Keratinocyte (primary cell): ENCODE data around the gene INPP5A. TPM values are rescaled to one million over a fixed set of nuclear protein-coding genes. Genes with fewer than 3 reads are reported as not detected.

Experiments
- DNase-seq: peaks from one replicate; pipeline ENCODE4 v3.0.0-alpha.2; 2011; ENCODE audit warnings: low read depth, missing footprints, low spot score
- FAIRE-seq: peaks from 2 replicates; lab custom pipeline; 2011; peaks lifted over from hg19 to GRCh38; lab: Jason Lieb, UNC
- H2AFZ ChIP-seq: 2 replicates; pipeline ENCODE4 v1.6.0; 2012; ENCODE audit warnings: low read length, control low read depth, inconsistent platforms; ENCODE audit not compliant: control insufficient read depth
- H3K27ac ChIP-seq: 2 replicates; pipeline ENCODE4 v1.5.1; 2011; ENCODE audit warnings: low read length; ENCODE audit not compliant: control insufficient read depth, insufficient read depth
- H3K27me3 ChIP-seq: 3 replicates; pipeline ENCODE4 v1.6.0; 2011; ENCODE audit warnings: low read length; ENCODE audit not compliant: control insufficient read depth, insufficient read depth; ENCODE audit errors: extremely low read depth
- H3K36me3 ChIP-seq, 2 experiments: 2 replicates in 1 of 2; 3 replicates in 1 of 2; pipeline ENCODE4 v1.5.1; 2011; ENCODE audit warnings: low read length in 2 of 2, mild to moderate bottlenecking in 1 of 2; ENCODE audit not compliant: control insufficient read depth in 2 of 2, insufficient read depth in 2 of 2; ENCODE audit errors: extremely low read depth in 1 of 2
- H3K4me1 ChIP-seq: 3 replicates; pipeline ENCODE4 v1.5.1; 2011; ENCODE audit warnings: low read length; ENCODE audit not compliant: control insufficient read depth, insufficient read depth; ENCODE audit errors: extremely low read depth
- H3K4me2 ChIP-seq: 3 replicates; pipeline ENCODE4 v1.6.0; 2011; ENCODE audit warnings: low read depth, low read length; ENCODE audit not compliant: control insufficient read depth, insufficient read depth; ENCODE audit errors: extremely low read depth
- H3K4me3 ChIP-seq, 3 experiments: fragments of 200-600 bp in 1 of 3; sonication (generic) in 1 of 3; 2 replicates in 2 of 3; 3 replicates in 1 of 3; pipeline ENCODE4 v1.5.1; 2011 to 2016; ENCODE audit warnings: low read length in 3 of 3, mild to moderate bottlenecking in 3 of 3, control low read depth in 2 of 3, inconsistent platforms in 1 of 3, low read depth in 1 of 3, mixed read lengths in 1 of 3, mixed run types in 1 of 3, moderate library complexity in 1 of 3; ENCODE audit not compliant: control insufficient read depth in 2 of 3, insufficient read depth in 2 of 3; ENCODE audit errors: extremely low read depth in 1 of 3
- H3K79me2 ChIP-seq: 2 replicates; pipeline ENCODE4 v1.6.0; 2012; ENCODE audit warnings: low read length; ENCODE audit not compliant: control insufficient read depth, insufficient read depth
- H3K9ac ChIP-seq: 3 replicates; pipeline ENCODE4 v1.6.0; 2011; ENCODE audit warnings: low read length; ENCODE audit not compliant: control insufficient read depth, insufficient read depth; ENCODE audit errors: extremely low read depth
- H3K9me1 ChIP-seq: 3 replicates; pipeline ENCODE4 v1.6.0; 2011; ENCODE audit warnings: low read length; ENCODE audit not compliant: control insufficient read depth, insufficient read depth; ENCODE audit errors: extremely low read depth
- H3K9me3 ChIP-seq: 2 replicates; pipeline ENCODE4 v1.5.1; 2012; ENCODE audit warnings: low read depth, low read length; ENCODE audit not compliant: control insufficient read depth
- H4K20me1 ChIP-seq: 3 replicates; pipeline ENCODE4 v1.6.0; 2011; ENCODE audit warnings: low read length; ENCODE audit not compliant: control insufficient read depth, insufficient read depth; ENCODE audit errors: extremely low read depth
- CTCF ChIP-seq, 3 experiments: IDR thresholded peaks in 1 of 3; conservative IDR thresholded peaks in 1 of 3; optimal IDR thresholded peaks in 1 of 3; 2 replicates in 2 of 3; 3 replicates in 1 of 3; pipeline versions ENCODE3 to v1.5.1; 2011; ENCODE audit warnings: low read length in 3 of 3, mild to moderate bottlenecking in 3 of 3, moderate library complexity in 2 of 3, control low read depth in 1 of 3, inconsistent platforms in 1 of 3; ENCODE audit not compliant: insufficient read depth in 2 of 3; ENCODE audit errors: extremely low read depth in 1 of 3
- EZH2 ChIP-seq: IDR thresholded peaks from one replicate; pipeline ENCODE4 v1.6.1; 2012; ENCODE audit warnings: inconsistent platforms, mild to moderate bottlenecking, low read length, moderate library complexity
- dilution Hi-C: fragments of 300-500 bp; cut with MboI; formaldehyde crosslinking; loops from one replicate; pipeline ENCODE4 v1.7.0; 2020; ENCODE audit warnings: low sequenced_read_pairs; ENCODE audit not compliant: extremely low pct_ligation_motif_present
- polyA plus RNA-seq, 5 experiments: library from polyadenylated mRNA; depleted of rRNA in 3 of 5; stranded (reverse) in 3 of 5; stranded (forward) in 1 of 5; unstranded in 1 of 5; fragments of >200 nt; gene quantifications; 1 replicate in 1 of 5; 2 replicates in 3 of 5; 3 replicates in 1 of 5; pipeline versions ENCODE4 v1.2.1 to v1.2.3, GENCODE V29; 2011 to 2012; ENCODE audit warnings: missing spikeins in 2 of 5, low read depth in 1 of 5, low replicate concordance in 1 of 5

INPP5A gene
- polyA plus RNA-seq, 1 donor (not counting 4 experiments of a cell fraction or from before 2014, with no cell fraction given): 11.2 TPM

DNA sequence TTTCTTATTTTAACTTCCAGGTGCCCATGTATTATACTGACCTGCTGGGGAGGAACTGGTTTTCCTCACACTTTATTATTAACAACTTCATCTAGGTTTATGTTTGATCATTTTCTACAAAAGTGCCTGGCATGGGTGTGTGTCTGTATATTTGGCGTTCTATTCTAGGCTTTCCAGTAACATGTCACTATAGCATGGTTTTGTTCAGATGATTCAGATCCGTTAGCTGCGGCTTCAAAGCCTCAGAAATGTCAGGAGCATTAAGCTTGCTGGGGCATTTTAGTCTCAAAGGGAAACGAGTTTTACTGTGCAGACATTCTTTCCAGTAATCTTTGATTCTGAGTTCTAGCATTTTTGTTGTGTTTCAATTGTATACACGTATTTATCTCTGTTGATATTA, 2.3 kb downstream of the INPP5A start:
- DNase-seq (no peak), FAIRE-seq (no peak)
- Histone ChIP-seq H3K4me3 (no peak overlapping the region), H3K9me3 (no peaks in the 10 kb centered on the region), H3K9me1 (no peaks in the 10 kb centered on the region), H3K27me3 (no peaks in the 10 kb centered on the region), H3K27ac (no peak overlapping the region), H3K4me1 (peaks cover 28% of the 10 kb centered on the region), H2AFZ (no peak overlapping the region), H3K36me3 (no peaks in the 10 kb centered on the region), H3K79me2 (peaks cover 22% of the 10 kb centered on the region), H4K20me1 (peaks cover 6% of the 10 kb centered on the region), H3K9ac (no peak overlapping the region), H3K4me2 (peak overlapping the region; percentile 13)
- TF ChIP-seq EZH2 (no peak), CTCF (optimal IDR thresholded peaks at IDR 0.05 in 1 of 3, IDR thresholded peaks at IDR 0.05 in 1 of 3, conservative IDR thresholded peaks at IDR 0.05 in 1 of 3; ENCODE audit: extremely low read depth in 1 of 3, insufficient read depth in 2 of 3, low read length in 3 of 3) (no peak)
- dilution Hi-C loops: no loop called here

- H3K27me3 ChIP-seq: no peaks in the 10 kb centered on the region
- peaks cover 6% of the 10 kb centered on the region for H4K20me1 ChIP-seq
- H3K9me1 ChIP-seq: no peaks in the 10 kb centered on the region
- H3K79me2 ChIP-seq: peaks cover 23% of the 10 kb centered on the region
- DNase-seq (no peak), FAIRE-seq (no peak)
- no peak overlapping the region for H3K27ac ChIP-seq
- dilution Hi-C loops: no loop called here
- no peak for TF ChIP-seq EZH2
- no peak for TF ChIP-seq CTCF (optimal IDR thresholded peaks at IDR 0.05 in 1 of 3, IDR thresholded peaks at IDR 0.05 in 1 of 3, conservative IDR thresholded peaks at IDR 0.05 in 1 of 3; ENCODE audit: extremely low read depth in 1 of 3, insufficient read depth in 2 of 3, low read length in 3 of 3)
- peaks cover 28% of the 10 kb centered on the region for H3K4me1 ChIP-seq
- H3K4me3 ChIP-seq: no peak overlapping the region
- no peaks in the 10 kb centered on the region for H3K36me3 ChIP-seq
- H3K9ac ChIP-seq: no peak overlapping the region
- no peaks in the 10 kb centered on the region for H3K9me3 ChIP-seq
- H2AFZ ChIP-seq: no peak overlapping the region
- H3K4me2 ChIP-seq: no peak overlapping the region
These were observed 2.9 kb downstream of the INPP5A start for GRCh38 chr10:132540456-132540855.
